Fibroblast of the conjunctiva (primary cell): Measurements from ENCODE around the gene GTPBP4.
"Not testable (repeated sequence)": the region's sequence is repeated elsewhere in the genome, so short reads cannot be mapped to it uniquely, and the experiment has no call there.

Source experiments
- DNase-seq: peaks from one replicate; pipeline ENCODE4 v3.0.0-alpha.2; 2010; ENCODE audit warnings: low read depth

Gene GTPBP4

GRCh38 chr10:988667-989545 lies 672 bp downstream of the GTPBP4 start:
- DNase-seq: no peak

- DNase-seq: no peak
Observed at GRCh38 chr10:990808-991207, 2.6 kb downstream of the GTPBP4 start.

- DNase-seq: no peak
Observed at GRCh38 chr10:992467-992866, 4.2 kb downstream of the GTPBP4 start.

GRCh38 chr10:992871-993270 lies 4.6 kb downstream of the GTPBP4 start:
- DNase-seq: no peak

GRCh38 chr10:994836-995558 lies 6.8 kb downstream of the GTPBP4 start:
- no peak for DNase-seq

GRCh38 chr10:995559-995926 lies 7.3 kb downstream of the GTPBP4 start:
- DNase-seq: no peak

- no peak for DNase-seq
Observed at GRCh38 chr10:996031-996430, 7.8 kb downstream of the GTPBP4 start.

- DNase-seq: no peak
Observed at GRCh38 chr10:997266-998022, 9.2 kb downstream of the GTPBP4 start.

- no peak for DNase-seq
Observed at GRCh38 chr10:1002425-1003006, 14.3 kb downstream of the GTPBP4 start.

GRCh38 chr10:1003884-1004670 lies 15.8 kb downstream of the GTPBP4 start:
- DNase-seq: no peak

GRCh38 chr10:1006573-1006972 lies 18.3 kb downstream of the GTPBP4 start:
- DNase-seq: no peak

GRCh38 chr10:1007583-1007982 lies 19.3 kb downstream of the GTPBP4 start:
- DNase-seq: no peak

GRCh38 chr10:1009071-1009494 lies 20.8 kb downstream of the GTPBP4 start:
- no peak for DNase-seq

GRCh38 chr10:1009947-1010346 lies 21.7 kb downstream of the GTPBP4 start:
- not testable (repeated sequence) for DNase-seq

GRCh38 chr10:1010703-1011102 lies 22.5 kb downstream of the GTPBP4 start:
- no peak for DNase-seq

- no peak for DNase-seq
Observed at GRCh38 chr10:1011696-1012095, 23.5 kb downstream of the GTPBP4 start.

- DNase-seq: no peak
Observed at GRCh38 chr10:1015688-1016087, 27.5 kb downstream of the GTPBP4 start.

- DNase-seq: no peak
Observed at GRCh38 chr10:1019362-1019761, 31.1 kb downstream of the GTPBP4 start.

- DNase-seq: no peak
Observed at GRCh38 chr10:1020460-1020859, 32.2 kb downstream of the GTPBP4 start.

- DNase-seq: no peak
Observed at GRCh38 chr10:1020958-1021357, 32.7 kb downstream of the GTPBP4 start.

GRCh38 chr10:1022413-1022812 lies 34.2 kb downstream of the GTPBP4 start:
- DNase-seq: no peak
